NOMO-1 (cell line): ENCODE data around the gene PBX1.

ENCODE experiments used
- DNase-seq, 2 experiments: peaks; one replicate each; lab custom pipeline; 2025; ENCODE audit not compliant: unreplicated experiment in 2 of 2; lab: John Stamatoyannopoulos, UW

PBX1 gene

DNA sequence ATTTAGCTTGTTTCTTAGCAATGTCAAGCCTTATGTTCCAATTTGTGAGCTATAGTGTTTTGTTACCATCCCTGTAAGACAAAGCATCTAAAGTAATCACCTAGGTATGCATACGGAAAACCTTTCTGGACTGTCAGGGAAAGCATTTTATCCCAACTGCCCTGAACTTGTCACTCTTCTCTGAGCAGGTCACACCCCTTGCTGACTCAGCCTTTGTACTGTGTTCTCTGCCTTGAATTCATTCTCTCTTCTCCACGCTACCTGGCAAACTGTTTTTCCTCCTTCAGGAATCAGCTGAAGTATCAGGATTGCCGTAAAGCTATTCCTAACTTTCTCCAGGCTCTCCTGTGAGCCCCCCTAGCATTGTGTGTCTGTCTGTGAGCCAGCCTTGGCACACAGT, 54.2 kb downstream of the PBX1 start:
- DNase-seq = no peak

DNA sequence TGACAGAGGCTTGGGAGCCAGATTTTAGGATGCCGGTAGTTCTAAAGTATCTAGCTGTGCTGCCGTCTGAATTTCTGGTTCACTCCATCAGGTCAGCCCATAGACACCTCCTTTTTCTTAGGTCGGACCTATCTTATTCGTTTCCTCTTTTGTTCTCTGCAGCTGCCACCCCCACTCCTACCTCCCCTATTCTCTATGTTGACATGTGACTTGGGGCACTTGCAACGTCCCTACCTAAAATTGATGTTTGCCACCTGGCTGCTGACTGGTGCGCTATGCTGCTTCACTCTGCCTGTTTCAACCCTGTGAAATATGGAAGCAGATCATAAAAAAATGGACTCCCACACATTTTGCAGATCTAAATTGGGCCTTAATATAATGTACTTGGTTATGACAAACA, 55.3 kb downstream of the PBX1 start:
- DNase-seq = no peak

DNA sequence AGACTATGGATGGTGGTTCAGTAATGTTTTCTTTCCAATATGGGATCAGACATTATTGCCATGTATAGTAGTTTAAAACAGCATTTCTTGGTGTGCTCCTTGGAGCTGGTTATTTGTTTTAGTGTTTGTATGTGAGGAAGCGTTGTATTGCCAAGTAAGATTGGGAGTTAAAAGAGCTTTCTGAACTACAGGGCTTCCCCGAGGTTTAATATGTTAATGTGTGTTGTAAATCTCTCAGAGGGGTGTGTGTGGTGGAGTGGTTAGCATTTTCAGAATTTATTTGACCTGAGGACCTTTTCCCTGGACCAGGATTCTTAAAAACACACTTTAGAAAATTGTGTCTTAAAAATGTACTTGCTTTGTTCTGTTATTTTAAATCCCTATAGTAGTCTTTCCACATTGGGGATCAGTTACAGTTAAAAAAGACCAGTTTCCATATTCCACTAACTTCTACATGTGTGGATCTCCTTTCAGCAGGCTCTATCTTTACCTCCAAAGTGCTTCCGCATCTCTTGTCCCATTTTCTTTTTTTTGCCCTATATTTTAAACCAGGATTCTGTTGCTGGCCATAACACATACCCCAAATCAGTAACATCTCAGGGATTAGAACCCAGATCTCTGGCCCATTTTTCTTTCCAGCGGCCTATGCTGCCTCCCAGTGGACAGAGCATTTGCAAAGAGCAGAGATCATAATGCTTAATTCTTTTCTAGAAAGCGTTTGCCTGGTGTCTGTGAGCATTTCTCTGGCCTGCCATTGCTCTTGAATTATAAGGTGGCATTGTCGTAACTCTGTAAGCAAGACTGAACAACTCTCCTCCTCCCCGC, 58.6 kb downstream of the PBX1 start:
- no peak for DNase-seq

DNA sequence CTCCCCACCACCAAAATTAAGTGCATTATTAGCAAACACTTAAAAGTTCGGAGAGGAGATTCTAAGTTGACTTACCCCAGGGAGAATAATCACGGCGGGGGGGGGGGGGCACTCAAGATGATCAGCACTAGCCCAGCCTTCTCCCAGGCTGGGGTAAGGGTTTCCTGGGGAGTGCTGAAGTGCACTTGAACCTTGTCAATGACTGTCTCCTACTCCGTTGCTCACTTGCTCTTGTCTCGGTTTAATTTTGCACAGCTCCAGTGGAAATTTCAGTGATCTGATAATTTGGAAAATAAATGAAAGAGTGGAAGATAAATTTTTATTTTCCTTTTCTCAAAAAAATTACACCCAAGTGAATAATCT, 59.2 kb downstream of the PBX1 start:
- no peak for DNase-seq

DNA sequence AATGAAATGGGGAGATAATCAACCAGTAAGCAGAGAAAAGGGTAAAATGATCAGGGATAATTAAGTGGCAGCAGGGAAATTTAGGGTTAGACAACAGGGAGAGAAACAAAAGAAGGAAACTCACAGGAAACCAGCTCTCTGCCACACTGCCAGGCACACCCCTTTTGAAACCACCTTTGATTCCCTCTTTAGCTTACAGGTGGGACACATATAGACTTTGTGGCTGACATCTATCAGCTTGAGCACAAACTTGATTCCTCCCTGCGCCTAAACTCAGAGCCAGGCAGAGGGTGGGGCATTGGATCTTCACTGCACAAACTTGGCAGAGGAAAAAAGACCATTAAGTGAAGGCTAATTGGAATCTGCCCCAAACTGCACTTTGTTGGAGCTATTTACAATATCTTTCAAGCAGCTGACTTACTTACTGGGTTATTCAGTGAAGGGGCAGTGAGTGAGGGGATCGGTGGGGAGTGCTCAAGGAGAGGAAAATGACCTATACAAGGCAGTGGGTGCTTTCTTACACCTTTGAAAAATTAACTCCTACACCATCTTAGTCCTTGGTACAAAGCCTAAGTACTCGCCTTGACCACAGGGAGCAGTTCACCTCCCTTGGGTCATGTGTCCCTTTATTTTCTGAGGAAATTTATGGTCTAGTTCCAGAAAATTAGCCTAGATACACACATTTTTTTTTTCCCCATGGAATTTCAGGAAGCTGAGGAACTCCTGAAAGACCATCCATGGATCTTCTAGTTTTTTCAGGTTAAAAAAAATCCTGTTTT, 60.2 kb downstream of the PBX1 start:
- DNase-seq = no peak

DNA sequence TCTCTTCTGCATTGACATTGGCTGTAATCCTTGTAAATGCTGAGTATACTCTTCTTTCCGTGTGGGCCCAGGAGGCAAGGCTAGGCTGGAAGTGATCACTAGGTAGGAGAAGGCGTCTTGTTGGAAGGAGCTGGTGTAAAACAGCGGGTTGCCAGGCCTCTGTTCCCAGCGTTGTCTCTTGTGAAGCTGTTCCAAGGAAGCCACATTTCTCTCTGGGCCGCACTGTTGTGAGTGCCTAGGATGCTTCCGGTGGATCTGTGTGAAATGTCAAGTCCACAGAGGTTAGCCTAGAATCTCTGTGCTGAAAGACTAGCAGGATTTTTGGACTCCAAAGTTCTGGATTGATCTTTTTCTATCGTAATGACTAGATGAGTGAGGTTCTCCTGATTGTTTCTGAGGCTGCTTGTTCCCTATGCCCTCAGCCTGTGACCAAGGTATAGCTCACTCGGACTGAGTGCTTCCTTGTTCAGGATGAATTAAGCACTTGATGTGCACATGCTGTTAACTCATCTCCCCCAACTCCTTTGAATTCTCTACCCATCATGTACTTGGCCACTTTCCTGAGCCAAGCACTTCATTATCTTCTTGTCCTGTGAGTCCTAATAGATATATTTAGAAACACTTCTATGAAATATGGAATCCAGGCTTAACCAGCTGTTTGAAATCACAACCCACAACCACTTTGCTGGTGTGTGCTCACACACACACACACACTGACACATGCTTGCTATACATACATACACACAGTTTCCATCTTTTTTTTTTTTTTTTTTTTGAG, 63.3 kb downstream of the PBX1 start:
- DNase-seq = no peak

DNA sequence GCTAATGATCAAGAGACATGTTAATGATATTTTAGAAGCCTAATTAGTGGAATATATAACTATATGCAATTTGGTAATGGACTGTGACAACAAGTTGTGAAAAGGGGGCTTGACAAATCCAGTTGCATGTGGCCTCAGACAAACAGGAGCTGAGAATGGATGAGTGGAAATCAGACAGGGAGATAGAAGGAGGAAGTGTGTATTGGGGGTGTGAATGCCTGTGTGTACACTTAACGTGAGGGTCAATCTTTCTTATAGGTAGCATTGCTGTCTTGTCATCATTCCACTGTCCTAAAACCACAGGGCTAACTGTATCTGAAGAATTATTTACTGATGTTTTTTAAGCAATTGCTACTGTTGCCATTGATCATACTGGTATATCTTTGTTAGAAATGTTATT, 64.8 kb downstream of the PBX1 start:
- DNase-seq = no peak

DNA sequence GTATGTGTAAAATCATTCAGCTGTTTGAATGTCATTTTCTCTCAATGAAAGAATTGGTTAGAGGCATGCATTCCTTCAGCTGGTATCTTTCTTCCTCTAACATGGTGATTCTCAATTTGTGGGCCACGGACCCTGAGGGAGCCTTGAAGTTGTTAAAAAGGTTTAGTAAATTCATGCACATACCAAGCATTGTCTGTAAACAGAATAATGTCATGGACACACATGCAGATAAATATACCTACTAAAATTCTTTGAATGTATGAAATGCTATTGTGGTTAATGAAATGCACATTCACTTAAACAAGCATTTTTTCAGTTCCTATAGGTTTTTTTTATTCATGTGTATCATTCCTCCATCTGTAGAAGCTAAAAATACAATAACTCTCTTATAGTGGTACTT, 65.4 kb downstream of the PBX1 start:
- no peak for DNase-seq

DNA sequence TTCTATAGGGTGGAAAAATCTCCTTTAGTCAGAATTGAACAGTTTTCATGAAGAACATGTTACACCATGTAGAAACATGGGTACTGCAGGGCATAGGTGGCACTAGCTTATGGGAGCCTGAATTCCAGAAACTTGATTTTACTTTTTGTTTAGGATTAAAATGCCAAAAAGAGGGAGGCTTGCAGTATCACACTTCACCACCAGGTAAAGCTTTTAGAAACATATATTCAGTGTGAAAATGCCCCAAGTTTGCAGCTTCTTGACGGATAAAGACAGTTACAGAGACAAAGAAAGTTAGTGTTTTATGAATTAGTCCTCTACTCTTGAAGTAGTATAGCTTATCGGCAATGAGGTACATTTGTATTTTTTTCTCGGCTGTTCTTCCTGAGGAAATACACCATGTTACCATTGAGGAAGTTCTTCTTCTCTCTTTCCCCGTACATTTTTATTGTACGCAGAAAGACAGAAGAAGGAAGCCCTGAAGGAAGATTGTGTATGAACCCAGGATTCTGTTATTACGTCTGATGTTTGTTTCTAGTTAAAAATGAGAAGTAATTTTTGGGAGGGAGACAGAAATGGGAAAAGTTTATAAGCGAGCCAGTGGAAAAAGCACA, 66.1 kb downstream of the PBX1 start:
- DNase-seq = peak in 1 of 2 experiments; percentile 46

DNA sequence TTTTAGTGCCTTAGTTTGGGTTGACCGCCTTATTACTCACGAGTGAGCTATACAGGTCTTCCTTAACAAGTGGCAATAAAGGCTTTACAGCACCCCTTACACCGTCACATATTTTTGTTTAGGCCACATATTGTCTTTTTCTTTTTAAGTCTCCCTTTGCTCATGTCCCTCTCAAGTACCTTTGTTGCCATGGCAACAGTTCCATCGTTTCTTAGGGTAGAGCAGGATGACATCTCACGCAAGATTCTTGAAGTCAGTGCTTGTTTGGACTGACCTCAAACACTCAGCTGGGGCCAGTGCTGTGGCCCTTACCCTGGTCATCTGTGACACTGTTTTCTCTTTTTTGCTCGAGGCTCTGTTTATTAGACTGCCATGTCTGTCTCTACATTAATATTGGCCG, 69.8 kb downstream of the PBX1 start:
- no peak for DNase-seq

DNA sequence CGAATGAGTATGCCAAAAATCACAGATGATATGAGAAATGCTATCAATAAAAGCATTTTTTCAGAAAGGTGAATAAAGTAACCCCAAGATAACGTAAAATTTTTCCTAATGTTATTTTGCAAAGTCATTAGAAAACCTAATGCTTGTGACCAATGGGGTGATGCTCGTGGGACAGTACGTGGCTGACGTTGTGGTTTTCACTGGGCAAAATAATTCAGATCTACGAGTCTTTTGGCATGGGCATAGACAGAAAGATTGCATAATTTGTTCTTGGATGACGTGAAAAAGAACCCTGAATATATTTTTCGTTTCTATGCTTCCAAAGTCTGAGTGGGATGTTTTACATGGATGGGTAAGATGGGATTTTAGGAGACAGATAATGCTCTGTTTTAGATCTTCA, 71.0 kb downstream of the PBX1 start:
- no peak for DNase-seq

DNA sequence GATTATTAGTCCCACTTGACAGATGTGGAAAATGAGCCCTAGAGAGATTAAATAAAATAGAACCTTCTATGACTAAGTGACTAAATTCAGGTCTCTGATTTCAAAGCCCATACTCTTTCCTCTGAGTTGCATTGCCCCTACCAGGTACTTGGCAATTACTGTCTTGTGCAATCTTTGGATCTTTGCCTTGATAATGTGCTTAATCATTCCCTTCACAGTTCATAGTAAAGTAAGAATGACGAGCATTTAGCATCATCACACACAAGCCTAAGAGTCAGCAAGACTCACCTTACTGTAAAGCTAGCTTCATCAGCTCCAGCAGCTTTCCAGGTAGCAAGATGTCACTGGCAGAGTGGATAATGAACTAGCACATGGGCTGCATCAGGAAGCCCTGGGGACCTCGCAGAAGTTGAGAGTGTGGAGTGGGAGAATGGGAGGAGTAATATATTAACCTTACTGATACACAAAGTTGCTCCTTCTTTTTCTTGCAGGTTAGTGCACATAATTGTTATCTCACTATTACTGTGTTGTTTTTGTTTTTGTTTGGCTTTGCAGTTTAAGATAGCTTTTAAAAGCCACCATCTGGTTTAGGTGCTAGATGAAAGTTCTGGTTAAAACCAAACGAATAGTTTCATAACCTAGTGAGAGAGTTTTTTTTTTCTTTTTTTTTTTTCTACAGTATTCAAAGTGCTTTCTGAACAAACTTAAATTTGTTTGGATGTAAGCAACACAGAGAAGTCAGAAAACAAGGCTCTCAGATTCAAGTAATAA, 71.8 kb downstream of the PBX1 start:
- DNase-seq = no peak

DNA sequence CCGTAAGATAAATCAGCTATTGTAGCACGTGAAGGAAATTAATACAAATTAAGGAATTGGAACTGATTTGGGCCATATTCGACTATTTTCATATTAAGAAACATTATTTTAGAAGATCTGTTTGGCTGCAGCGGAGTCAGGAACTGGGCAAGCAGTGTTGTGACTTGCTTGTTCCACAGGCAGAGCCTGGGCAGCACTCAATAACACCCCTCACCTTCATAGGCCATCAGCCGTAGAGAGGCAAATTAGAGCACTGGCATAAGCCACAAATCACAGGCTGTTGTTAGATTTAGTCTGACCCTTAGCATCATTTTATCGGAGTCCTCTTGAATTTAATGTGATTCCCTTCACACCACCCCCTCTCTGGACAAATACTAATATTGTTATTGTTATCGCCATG, 72.8 kb downstream of the PBX1 start:
- no peak for DNase-seq

DNA sequence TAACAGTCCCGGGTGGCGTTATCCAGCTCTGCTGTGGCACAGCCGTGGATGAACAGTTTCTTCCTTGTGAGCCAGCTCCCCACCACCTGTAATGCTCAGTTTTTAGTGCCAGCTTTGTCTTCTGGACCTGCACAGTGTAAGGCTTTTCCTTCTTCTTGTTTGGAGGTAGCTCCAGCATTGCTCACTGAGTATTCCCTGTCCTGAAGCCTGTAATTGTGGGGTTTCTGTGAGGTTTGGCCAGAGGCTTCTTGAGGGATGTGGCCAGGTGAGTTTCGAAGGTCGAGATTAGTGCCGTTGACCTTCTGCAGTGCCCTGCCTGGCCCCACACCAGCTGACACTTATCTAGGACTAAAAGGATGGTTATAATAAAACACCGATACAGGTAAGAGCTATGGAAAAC, 75.0 kb downstream of the PBX1 start:
- DNase-seq = no peak

DNA sequence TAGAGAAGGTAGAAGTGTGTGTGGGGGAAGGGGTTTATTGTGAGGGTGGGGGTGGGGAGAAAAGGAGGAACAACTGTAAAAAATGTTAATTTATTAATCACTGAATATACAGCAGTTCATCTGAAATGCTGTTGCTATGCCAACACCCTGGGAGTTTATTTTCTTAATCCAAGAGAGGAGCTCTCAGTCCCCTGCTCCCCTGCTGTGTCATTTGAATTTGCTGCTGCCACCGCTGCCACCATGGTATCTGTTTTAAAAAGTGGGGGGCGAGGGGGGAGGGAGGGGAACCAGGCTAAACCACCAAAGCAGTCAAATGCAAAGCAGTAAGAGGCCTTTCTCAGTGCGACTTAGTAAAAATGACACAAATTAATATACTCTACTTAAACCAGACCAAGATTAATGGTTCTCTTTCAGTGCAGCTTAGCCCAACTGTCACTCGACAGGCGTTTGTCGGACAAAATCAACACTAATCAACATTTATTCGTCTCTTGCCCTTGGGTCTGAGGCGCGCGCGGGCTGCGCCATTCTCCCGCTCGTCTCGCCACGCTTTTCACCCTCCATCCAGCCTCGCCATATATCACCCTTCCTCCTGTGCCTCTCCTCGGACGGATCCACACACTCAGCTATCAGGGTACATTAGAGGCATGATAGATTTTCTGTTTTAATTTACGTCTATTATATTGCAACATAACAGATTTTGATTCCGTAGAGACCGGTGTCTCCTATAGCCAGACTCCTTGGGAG, 76.2 kb downstream of the PBX1 start:
- no peak for DNase-seq

DNA sequence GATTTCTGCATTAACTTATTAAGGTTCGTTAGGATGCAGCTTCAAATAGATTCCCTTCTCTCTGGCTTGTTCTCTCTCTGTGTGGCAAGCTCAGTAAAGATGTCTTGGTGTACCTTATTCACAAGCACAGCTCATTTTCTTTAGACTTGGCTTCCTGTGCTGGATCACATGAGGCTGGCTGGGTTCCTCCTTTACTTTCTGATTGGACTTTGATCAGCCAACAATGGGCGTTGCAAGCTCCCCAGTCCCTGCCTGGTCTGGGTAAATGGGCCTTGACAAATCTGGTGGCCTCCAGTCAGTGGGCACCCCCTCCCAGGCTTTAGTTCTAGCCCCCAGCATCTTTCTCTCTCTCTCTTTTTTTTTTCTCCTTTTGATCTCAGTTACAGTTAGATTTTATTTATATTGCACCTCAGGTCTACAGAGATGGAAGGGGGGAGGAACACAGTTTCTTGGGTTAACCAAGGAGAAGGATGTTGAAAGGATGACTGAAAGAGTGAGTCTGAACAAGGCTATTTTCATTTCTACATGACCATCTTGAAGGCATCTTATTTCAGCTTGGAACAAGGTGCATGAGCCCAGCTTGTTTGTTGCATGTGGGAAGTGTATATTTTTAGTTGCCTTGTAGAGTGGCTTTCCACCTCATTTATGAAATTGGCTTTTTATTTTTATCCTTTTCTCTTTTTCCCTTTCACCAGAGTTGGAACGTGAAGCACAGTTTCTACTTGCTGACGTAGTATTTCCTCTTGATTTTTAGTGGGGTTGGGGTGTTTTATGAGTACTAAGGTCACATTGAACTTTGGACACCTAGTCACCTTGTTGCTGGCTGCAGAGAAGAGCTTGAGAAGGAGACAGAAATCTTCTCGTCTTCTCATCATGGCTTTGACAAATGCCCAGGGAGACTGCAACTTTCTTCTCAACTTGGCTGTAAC, 77.1 kb downstream of the PBX1 start:
- no peak for DNase-seq

DNA sequence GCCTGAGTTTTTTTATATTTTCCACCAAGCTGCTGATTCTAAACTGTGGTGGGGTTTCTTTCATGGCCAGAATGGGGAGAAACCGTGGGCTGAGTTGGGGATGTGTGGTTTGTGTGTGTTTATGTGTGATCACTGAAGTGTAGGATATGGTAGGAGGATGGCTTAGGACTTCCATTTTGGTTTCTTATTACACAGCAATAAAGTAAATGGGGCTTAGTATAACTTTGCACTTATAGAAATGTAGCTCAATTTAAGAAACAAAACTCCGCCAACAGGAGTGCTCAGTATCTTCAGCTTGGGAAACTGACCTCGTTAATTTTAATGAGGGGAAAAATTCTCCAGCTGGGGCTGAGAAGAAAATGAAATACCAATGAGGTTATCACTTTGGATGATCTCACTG, 77.8 kb downstream of the PBX1 start:
- DNase-seq = no peak

DNA sequence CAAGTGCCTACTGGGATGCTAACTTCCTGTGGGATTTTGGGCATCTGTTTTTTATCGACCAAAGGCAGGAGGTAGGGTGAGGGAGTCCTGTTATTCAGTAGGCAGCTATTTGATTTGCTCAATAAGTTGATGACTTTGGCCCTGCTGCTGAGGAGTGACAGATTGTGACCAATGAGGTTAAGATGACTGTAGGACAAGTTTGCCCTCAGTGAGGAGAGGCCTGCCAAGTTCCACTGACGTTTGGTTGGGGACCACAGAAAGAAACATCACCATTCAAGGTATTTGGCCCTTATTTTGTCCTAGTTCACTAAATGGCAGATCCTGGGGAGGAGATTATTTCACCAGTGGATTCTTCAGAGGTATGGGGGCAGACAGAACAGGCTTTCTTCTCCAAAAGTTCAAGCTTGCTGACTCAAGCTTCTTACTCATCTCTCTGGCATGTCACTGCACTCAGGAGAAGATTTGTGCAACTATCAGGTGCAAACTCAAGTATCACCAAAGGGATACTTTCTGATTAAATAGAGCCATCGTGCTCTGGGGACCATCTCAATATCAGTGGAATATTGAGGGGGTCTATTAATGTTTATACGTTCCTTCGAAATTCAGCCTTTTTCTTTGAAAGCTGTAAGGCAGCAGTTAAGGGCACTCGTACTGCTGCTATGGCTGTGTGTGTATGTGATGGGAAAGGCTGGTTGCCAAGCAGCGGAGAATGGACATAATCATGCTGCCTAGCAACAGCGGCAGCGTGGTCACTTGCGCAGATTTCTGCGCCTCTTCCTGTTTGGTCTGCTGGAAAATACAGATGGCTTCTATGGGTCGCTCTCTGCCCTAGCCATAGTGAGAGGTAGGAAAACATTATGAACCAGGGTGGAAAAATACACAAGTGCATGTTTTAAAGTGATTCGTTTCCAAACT, 78.7 kb downstream of the PBX1 start:
- DNase-seq = no peak
